HG03196 (cell line): ENCODE data around the gene A3GALT2.

Experiments used
- ATAC-seq: cut with Tn5 transposase; IDR thresholded peaks from one replicate; pipeline ENCODE4 v1.9.1; 2021; ENCODE audit not compliant: unreplicated experiment

A3GALT2 gene

DNA sequence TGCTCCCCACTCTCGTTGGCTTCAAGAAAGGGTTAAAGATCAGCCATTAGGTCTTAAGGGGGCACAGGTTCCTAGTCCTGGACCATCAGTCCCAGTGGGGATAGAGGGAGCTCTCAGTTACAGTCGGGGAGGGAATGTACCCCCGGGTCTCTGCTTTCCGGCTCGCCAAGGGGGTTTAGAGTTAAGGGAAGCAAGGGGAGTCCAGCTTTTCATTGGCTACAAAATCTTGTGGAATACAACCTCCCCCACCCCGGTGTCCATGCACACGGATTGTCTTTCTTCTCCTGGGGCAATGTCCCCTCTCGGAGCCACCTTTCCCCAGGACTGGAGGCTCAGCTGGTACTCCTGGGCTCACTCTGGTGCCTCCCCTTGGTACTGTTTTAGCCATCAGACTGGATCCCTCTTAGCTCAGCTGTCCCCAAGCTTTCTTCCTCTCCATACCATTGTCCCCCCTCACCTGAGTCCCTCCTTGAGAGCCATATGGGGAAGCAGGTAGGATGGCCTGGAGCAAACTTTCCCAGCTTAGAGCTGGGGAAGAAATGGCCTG is at the start of gene A3GALT2:
A3GALT2 (minus strand) TSS at position 480 of the 547 bp plus-strand sequence; CDS start at position 480, 0 bp downstream.
- ATAC-seq: no peak

DNA sequence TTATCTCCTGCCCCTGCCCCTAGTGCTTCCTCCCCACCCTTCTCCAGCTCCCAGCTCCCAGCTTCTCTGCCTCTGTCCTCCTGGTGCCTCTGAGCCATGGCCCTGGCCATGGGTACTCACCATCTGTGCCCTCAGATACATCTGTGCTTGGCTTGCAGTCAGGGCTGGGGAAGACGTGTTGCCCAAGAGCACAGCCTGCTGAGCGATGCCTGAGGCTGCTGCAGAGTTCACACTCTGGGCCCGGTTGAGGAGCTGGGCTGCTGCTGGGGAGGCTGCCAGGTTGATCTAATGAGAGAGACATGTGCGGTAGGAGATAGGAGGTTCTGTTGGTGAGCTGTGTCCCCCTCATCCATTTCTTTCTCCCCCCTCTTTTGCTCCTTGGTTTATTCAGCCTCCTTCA is 49.4 kb upstream of the A3GALT2 start:
- ATAC-seq: no peak

GRCh38 chr1:33369764-33370163 is 48.9 kb upstream of the A3GALT2 start:
- no peak for ATAC-seq

DNA sequence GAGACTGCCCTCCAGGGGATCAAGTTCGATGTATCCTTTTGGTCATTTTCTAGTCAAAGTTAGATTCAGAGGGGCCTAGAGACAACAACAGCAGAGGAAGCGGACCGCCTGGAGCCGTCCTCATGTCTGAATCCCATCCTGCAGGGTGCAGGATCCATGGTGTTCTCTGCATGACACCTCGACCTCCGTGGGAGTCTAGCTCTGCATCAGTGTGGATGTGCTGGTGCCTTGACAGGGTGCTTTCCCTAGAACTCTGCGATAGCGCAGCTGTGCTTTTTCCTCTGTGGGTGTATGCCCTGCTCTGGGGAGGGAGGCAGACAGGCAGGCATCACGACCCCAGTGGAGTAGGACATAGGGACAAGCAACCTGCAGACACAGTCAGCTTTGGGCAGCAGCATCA is 48.2 kb upstream of the A3GALT2 start:
- no peak for ATAC-seq

DNA sequence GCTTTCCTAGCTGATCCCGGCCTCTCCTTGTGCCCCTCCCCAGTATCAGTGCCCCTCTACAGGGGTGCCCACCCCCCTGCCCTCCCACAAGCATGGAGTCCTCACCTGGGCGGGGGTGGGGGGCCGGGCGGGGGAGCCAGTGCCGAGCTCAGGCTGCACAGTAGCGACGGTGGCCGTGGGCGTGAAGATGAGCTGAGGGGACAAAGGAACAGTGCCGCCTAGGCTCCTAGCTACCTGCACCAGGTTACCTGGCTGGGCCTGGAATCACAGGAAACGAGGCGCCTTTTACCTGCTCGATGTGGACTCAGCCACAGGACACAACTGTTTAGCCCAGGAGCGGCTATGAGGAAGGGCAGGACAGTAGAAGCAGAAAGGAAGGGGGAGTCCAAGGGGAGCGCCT is 47.5 kb upstream of the A3GALT2 start:
- ATAC-seq: no peak

DNA sequence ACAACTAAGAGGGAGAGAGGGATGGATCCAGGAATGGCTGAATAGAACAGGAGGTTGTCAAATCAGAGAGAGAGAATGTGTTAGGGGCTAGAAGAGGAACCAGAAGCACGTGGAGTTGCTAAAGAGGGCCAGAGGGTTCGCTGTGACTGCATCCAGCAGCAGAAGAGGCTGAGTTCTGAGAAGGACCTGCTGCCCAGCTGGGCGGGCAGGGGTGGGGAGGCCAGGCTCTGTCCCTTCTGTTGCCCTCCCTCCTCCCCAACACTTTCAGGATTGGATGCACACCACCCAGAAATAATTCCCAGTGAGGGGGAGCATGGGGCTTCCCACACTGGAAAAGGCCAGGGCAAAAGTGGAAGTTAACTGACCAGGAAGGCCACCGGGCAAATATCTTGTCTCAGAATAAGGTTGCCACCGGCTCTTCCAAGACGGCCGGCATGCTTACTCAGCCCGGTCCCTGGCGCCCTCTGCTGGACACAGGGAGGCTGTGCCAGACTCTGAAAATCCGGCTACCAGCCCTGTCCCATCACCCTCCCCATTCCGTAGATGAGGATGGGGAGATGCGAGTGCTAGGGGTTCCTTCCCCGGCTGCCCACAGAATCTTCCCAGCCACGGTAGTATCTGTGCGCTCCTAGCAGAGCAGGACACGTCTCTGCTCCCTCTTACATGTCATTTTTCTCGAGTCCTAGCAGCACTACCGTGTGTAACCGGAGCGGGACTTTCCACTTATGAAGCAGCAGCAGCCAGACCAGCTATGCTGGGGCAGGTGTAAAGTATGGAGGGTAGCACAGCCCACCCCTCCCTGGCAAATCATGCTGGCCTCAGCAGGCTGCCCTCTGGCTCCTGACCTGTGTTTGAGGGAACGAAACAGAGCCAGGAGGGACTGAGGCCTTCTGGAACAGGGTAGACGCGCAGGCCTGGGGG is 46.8 kb upstream of the A3GALT2 start:
- ATAC-seq: peak; percentile 52

GRCh38 chr1:33366762-33367484 is 46.0 kb upstream of the A3GALT2 start:
- ATAC-seq: no peak

DNA sequence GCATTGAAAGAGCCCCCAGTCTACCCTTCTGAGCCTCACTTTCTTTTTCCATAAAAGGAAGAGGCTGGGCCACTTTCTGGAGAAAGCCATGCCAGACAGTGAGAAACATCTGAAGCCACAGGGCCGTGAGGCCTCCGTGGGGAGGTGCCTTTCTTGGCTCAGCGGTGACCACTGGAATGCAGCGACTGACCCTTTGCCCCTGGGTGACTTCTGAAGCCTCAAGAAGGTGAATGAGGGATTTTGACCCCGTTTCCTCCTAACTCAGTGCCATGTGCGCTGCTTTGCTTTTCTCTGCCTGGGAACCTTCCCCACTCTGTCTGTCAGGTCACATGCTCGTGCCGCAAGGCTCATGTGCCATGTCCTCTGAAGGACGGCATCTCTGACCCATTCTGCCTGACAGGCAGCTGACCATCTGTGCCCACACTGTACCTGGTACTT is 44.7 kb upstream of the A3GALT2 start:
- no peak for ATAC-seq

DNA sequence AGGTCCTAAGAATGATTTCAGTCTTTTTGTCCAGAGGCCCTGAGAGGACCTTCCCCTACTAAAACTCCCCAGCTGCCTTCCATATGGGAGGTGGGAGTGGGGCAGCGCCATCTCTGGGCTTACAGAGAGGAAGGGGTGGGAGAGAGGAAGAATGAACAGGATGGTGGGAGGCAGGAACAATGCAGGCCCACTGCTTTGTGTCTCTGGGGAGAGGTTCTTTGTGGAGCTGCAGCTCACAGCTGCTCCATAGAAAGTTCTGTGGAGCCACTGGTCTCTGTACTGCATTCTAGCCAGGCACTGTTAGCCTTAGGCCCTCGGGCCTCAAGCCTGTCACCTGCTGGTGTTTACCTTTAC is 43.6 kb upstream of the A3GALT2 start:
- ATAC-seq: no peak

- no peak for ATAC-seq
Observed at GRCh38 chr1:33363470-33363861, 42.6 kb upstream of the A3GALT2 start.

DNA sequence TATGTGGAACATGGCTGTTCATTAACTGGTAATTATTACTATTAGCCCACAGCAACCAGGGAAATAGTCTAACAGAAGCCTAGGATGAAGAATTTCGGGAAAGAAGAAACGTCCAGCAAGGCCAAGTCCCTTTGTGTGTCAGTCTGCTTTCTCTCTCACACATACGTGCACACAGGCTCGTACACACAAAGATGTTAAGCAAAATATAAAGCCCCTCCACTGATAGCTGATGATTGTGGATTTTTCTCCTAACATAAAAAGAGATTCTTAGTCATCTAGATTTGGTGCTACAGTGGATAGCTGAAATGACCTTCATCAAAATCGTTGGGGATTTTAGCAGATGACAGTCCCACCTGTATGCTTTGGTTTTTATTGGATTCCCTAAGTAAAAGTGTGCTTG is 42.1 kb upstream of the A3GALT2 start:
- no peak for ATAC-seq

DNA sequence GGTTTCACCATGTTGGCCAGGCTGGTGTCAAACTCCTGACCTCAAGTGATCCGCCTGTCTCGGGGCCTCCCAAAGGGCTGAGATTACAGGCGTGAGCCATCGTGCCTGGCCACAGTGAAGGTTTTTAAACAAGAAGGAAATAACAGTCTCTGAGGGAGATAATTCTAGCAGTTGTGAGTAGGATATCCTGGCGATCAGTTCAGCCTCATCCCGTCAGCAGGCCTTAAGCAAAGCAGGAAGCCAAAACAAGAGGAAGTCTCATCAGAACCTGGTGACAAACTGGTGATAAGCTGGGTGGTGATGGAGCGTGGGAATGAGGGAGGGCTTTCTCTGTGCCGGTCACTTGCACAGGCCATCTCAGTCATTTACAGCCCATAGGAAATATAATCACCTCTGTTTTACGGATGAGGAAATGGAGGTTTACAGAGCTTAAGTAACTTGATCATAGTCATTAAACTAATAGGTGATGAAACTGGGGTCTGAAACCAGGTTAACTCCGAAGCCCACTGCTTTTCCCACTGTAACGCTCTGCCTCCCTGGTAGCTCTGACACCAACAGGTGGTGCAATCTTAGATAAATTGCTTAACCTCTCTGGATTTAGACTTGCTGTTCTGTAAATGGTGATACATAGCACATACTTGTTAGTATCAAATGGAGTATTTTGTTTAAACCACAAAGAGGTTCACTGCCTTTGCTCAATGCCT is 40.8 kb upstream of the A3GALT2 start:
- no peak for ATAC-seq

GRCh38 chr1:33360367-33360766 is 39.5 kb upstream of the A3GALT2 start:
- no peak for ATAC-seq

- no peak for ATAC-seq
Observed at GRCh38 chr1:33359931-33360330, 39.0 kb upstream of the A3GALT2 start.

DNA sequence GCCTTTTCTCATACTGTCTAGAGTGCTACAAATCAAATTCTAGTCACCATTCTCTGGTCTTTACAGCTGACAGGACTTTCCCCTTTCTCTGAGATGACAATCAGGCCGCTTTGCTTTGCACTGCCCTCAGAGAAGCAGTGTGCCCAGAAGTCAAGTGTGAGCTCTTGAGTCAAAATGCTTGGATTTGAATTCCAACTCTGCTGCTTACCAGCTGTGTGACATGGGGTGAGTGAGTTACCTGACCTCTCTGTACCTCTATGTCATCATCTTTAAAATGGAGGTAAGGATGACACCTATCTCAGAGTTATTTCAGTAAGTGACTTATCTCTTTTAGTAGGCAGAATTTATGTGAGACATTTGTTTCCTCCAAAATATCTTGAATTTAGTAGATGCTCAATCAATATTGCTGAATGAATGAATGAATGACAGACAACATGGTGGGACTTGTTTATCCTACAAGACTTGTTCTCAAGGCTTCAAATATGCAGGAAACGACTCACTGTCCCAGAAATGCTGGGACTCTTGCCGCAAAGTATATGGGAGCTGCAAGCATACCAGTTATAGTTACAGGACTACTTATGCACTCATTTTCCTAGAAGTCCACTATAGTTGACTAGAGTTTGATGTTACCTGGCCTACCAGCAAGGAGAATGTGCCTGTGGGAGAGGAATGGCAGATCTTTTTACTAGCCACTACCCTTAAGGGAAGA is 38.1 kb upstream of the A3GALT2 start:
- no peak for ATAC-seq

GRCh38 chr1:33358114-33358794 is 37.4 kb upstream of the A3GALT2 start:
- ATAC-seq: no peak

GRCh38 chr1:33357099-33357498 is 36.2 kb upstream of the A3GALT2 start:
- no peak for ATAC-seq

- ATAC-seq: no peak
Observed at GRCh38 chr1:33354707-33355316, 33.9 kb upstream of the A3GALT2 start.

GRCh38 chr1:33353531-33353930 is 32.6 kb upstream of the A3GALT2 start:
- ATAC-seq: no peak

DNA sequence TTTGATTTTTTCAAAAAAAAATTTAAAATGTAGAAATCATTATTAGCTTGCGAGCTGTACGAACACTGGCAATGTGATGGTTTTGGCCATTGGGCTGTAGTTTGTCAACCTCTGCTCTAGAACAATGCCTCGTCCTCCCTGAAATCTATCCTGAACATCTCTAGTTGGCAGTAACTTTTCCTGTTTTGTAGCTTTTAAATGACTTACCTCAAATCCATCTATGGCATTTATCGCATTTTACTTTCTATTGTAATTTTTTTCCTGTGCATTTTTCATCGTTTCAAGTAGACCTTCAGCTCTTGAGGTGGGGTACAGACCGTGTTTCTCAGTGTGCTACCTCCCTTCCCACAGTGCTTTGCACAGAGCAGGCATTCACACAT is 30.4 kb upstream of the A3GALT2 start:
- ATAC-seq: no peak
